ENCODE results near the gene UTP14C.
"Not testable (repeated sequence)": the region's sequence is repeated elsewhere in the genome, so short reads cannot be mapped to it uniquely, and the experiment has no call there.

UTP14C gene

GRCh38 chr13:52048516-52048915 is 24.0 kb downstream of the UTP14C start:
- DNase-seq, result no peak

- DNase-seq, result no peak
These were observed 26.9 kb downstream of the UTP14C start for GRCh38 chr13:52051400-52051799.

- no peak for DNase-seq
These were observed 29.0 kb downstream of the UTP14C start for GRCh38 chr13:52053460-52053859.

- DNase-seq, result not testable (repeated sequence)
These were observed 36.6 kb downstream of the UTP14C start for GRCh38 chr13:52061064-52061463.

GRCh38 chr13:52061587-52061986 is 37.1 kb downstream of the UTP14C start:
- no peak for DNase-seq

GRCh38 chr13:52067237-52067636 is 42.7 kb downstream of the UTP14C start:
- DNase-seq, result peak in 1 of 4 experiments; percentile 4

GRCh38 chr13:52070929-52071523 is 46.5 kb downstream of the UTP14C start:
- DNase-seq, result peak; percentile 3 to 26 (median 18)

All from suppressor macrophage (primary cell).